Measurements from ENCODE around the gene USH2A. TPM values are rescaled to one million over a fixed set of nuclear protein-coding genes. Genes with fewer than 3 reads are reported as not detected.

USH2A gene
- total RNA-seq, 4 donors from 2014 or later = 0.08 to 0.18 TPM; not detected in 2

GRCh38 chr1:215877452-215877951, 545.7 kb downstream of the USH2A start:
- no peak overlapping the region for H3K27ac ChIP-seq
- H3K4me3 ChIP-seq = no peak overlapping the region
- no peaks in the 10 kb centered on the region for H3K9me3 ChIP-seq
- no peak for DNase-seq (ENCODE audit: low spot score in 2 of 2)
- H3K27me3 ChIP-seq = no peaks in the 10 kb centered on the region
- H3K36me3 ChIP-seq = no peaks in the 10 kb centered on the region
- 34% methylated on average over 5 of the region's 5 CpGs for WGBS
- TF ChIP-seq POLR2AphosphoS5 (IDR thresholded peaks at IDR 0.05) = no peak
- no peak for TF ChIP-seq EP300 (IDR thresholded peaks at IDR 0.05)
- no peak for TF ChIP-seq CTCF (IDR thresholded peaks at IDR 0.05)
- no peak for TF ChIP-seq POLR2A (IDR thresholded peaks at IDR 0.05)
- no peaks in the 10 kb centered on the region for H3K4me1 ChIP-seq

DNA sequence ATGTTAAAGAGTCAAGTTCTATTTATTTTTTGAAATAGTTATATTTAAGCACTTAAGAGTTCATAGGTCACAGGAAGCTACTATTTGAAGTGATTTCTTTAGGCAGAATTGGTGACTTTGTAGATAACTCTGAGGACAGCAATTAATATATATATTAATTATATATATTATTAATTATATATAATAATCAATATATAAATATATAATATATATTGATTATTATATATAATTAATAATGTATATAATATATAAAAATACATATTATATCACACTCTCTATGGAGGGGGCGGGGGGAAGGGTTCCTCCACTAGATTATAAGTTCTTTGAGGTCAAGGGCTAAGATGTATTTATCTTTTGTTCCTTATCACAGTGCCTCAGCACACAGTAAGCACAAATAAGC, 547.5 kb downstream of the USH2A start:
- DNase-seq (ENCODE audit: low spot score in 2 of 2) = no peak
- WGBS = 78% methylated on average over 1 of the region's 1 CpG
- Histone ChIP-seq H3K4me1 (no peaks in the 10 kb centered on the region), H3K27ac (no peak overlapping the region), H3K9me3 (no peaks in the 10 kb centered on the region), H3K4me3 (no peak overlapping the region), H3K27me3 (no peaks in the 10 kb centered on the region), H3K36me3 (no peaks in the 10 kb centered on the region)
- no peak for TF ChIP-seq CTCF (IDR thresholded peaks at IDR 0.05)
- no peak for TF ChIP-seq EP300 (IDR thresholded peaks at IDR 0.05)
- no peak for TF ChIP-seq POLR2AphosphoS5 (IDR thresholded peaks at IDR 0.05)
- TF ChIP-seq POLR2A (IDR thresholded peaks at IDR 0.05) = no peak

DNA sequence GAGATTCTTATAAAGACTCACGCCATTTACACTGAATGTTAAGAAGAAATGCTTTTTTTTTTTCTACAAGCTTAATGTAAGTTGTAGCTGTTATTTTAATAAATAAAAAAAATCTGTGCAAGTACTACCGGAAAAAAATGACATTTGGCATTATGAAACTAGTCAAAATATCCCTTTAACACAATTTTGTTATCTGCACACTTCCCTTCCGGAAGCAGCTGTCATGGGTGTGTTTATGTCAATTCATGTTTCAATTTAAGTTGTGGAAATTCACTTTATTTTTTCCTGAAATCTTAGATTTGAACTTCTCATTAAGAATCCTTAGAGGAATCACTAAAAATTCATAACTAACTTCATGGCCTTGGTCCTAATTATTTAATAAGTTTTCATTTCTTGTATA, 548.0 kb downstream of the USH2A start:
- no peak for TF ChIP-seq POLR2AphosphoS5 (IDR thresholded peaks at IDR 0.05)
- no peak for TF ChIP-seq CTCF (IDR thresholded peaks at IDR 0.05)
- no peak for TF ChIP-seq EP300 (IDR thresholded peaks at IDR 0.05)
- no peak for TF ChIP-seq POLR2A (IDR thresholded peaks at IDR 0.05)

DNA sequence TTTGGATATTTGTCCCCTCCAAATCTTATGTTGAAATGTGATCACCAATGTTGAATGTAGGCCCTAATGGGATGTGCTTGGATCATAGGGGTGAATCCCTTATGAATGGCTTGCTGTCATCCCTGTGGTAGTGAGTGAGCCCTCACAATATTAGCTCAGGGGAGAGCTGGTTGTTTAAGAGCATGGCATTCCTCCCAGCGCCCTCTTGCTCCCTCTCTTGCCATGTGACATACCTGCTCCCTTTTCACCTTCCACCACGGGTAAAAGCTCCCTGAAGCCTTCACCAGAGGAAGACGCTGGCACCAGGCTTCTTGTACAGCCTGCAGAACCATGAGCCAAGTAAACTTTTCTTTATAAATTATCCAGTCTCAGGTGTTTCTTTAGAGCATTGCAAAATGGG, 550.6 kb downstream of the USH2A start:
- TF ChIP-seq POLR2A (IDR thresholded peaks at IDR 0.05) (no peak), POLR2AphosphoS5 (IDR thresholded peaks at IDR 0.05) (no peak), CTCF (IDR thresholded peaks at IDR 0.05) (no peak), EP300 (IDR thresholded peaks at IDR 0.05) (no peak)
- no peaks in the 10 kb centered on the region for H3K27me3 ChIP-seq
- H3K9me3 ChIP-seq = no peaks in the 10 kb centered on the region
- no peak for DNase-seq (ENCODE audit: low spot score in 2 of 2)
- no peaks in the 10 kb centered on the region for H3K4me1 ChIP-seq
- H3K27ac ChIP-seq = no peak overlapping the region
- no peak overlapping the region for H3K4me3 ChIP-seq
- H3K36me3 ChIP-seq = no peaks in the 10 kb centered on the region
- WGBS = 72% methylated on average over 3 of the region's 3 CpGs

More for the DNA sequence above, 548.0 kb downstream of the USH2A start:
- Histone ChIP-seq H3K9me3 (no peaks in the 10 kb centered on the region), H3K27me3 (no peaks in the 10 kb centered on the region), H3K36me3 (no peaks in the 10 kb centered on the region), H3K4me1 (no peaks in the 10 kb centered on the region), H3K27ac (no peak overlapping the region), H3K4me3 (no peak overlapping the region)
- WGBS = 72% methylated on average over 3 of the region's 3 CpGs
- no peak for DNase-seq (ENCODE audit: low spot score in 2 of 2)

- no peaks in the 10 kb centered on the region for H3K4me1 ChIP-seq
- no peaks in the 10 kb centered on the region for H3K9me3 ChIP-seq
- WGBS = 17% methylated on average over 1 of the region's 1 CpG
- TF ChIP-seq CTCF (IDR thresholded peaks at IDR 0.05) (no peak), POLR2AphosphoS5 (IDR thresholded peaks at IDR 0.05) (no peak), EP300 (IDR thresholded peaks at IDR 0.05) (no peak), POLR2A (IDR thresholded peaks at IDR 0.05) (no peak)
- H3K36me3 ChIP-seq = no peaks in the 10 kb centered on the region
- no peak overlapping the region for H3K4me3 ChIP-seq
- H3K27ac ChIP-seq = no peak overlapping the region
- DNase-seq (ENCODE audit: low spot score in 2 of 2) = no peak
- no peaks in the 10 kb centered on the region for H3K27me3 ChIP-seq
These were observed 554.7 kb downstream of the USH2A start for GRCh38 chr1:215868500-215868899.
